Measurements from ENCODE around the gene TMEM254.
"Not testable (repeated sequence)": the region's sequence is repeated elsewhere in the genome, so short reads cannot be mapped to it uniquely, and the experiment has no call there.

TMEM254 gene, protein sequence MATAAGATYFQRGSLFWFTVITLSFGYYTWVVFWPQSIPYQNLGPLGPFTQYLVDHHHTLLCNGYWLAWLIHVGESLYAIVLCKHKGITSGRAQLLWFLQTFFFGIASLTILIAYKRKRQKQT

DNA sequence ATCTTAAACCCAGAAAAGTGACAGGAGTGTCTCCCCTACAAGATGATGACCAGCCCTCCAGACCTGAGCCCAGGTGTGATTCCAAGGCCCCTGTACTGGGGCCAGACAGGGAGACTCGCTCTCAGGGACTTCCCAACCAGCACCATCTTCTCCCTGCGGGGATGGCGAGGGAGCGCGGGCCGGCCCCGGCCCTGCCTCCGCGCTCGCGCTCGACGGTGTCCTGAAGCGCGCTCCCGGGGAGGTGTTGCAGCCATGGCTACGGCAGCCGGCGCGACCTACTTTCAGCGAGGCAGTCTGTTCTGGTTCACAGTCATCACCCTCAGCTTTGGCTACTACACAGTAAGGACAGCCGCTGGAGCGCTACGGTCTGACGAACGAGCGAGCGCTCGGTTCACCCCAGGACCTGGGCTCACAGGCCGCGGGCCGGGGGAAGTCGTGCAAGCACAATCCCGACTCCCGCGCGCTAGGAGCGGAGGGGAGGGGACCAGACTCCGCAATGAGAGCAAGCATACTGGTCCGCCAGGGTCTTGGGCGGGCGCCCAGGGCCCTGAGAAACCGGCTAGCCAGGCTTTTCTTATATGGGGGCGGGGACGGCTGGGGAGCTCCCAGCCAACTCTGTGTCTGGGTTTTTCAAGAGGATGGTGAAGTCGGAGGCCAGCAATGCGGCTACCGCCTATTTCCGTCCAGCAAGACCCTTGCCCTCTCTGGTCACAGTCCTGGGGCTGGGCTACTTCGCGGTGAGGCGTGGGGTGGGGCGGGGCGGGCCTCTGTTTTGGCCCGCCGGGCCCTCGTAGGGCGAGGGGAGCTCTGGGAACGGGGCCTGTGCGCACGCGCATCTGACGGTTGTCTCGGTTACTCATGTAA, at the start of gene TMEM254:
Gene TMEM254, plus strand, starts transcription at position 218 of the 864 bp plus-strand sequence. Its CDS starts 35 bp downstream, at position 253.
- peak; percentile 34 for DNase-seq

DNA sequence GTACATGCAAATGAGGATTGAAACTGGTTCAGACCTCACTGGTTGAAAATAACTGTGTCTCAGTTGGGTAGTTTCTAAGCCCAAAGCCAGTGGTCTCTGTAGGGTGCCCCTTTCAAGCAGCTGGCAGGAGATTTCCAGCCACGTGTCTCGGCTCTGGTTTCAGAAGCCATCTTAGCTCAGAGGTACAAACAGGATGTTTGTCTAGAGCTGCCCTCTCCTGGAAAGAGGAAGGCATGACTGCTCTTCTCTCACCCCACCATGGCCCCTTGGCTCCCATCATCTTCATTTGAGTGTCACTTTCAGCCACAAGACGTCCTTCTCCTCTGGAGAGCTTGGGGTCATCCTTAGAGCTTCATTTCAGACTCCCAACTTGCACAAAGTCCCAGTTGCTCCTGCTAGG, 49.3 kb upstream of the TMEM254 start:
- DNase-seq: not testable (repeated sequence)

DNA sequence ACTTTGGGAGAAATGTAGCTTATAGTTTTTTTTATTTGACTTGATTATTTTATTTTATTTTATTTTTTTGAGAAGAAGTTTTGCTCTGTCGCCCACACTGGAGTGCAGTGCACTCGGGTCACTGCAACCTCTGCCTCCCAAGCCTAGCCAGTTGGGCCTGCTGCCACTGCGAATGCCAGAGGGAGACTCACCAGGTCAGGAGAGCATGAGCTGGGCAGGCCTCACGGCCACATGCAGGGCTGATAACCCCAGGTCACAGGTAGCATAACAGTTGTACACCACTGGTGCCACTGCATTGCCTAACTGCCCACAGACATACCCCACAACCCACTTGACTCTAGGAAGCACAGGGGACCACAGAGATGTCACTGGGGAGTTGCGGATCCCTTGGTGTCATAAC, 48.6 kb upstream of the TMEM254 start:
- DNase-seq: not testable (repeated sequence)

DNA sequence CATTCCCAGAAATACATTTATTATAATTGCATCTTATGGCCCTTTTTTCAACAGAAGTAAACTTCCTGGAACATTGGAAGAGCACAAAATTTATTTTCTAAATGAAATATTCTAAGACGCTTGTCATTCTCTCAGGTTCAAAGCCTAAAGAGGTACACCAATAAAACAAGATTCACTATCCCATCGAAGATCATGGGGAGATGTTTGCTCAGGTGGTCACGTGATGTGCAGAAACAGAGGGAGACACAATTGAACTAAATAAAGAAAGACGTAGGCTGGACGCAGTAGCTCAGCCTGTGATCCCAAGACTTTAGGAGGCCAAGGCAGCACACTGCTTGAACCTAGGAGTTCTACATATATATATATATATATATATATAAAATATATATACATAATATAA, 46.0 kb upstream of the TMEM254 start:
- DNase-seq: no peak

DNA sequence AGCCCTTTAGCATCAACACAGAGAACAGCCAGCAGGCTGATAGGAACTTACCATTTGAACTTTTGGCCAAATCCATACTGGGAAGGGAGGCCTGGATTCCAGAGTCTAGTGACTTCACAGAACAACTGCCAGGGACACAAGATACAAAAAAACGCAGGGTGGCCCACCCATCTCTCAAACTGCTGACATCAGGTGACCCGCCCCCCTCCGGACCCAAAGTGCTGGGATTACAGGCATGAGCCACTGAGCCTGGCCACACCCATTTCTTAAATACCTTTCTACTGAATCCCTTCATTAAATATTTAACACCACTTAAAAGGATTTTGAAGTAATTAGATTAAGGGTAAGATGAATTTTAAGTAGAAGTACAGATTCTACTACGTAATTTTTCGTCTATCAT, 43.7 kb upstream of the TMEM254 start:
- DNase-seq: not testable (repeated sequence)

DNA sequence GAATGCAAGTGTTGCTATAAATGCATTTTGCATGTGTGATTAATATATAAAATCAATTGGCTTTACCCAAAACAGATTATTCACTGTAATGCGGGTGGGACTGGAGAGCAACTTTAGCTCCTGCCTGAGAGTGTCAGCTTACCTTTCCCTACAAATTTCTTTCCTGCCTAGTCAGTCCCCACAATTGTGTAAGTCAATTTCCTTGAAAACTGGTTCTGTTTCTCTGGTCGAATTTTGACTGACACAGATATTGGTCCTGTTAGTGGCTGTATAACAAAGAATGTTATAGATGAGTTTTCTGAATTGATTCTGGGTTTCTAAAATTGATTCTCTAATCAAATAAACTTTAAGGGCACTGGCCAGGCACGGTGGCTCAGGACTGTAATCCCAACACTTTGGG, 43.0 kb upstream of the TMEM254 start:
- DNase-seq: not testable (repeated sequence)

DNA sequence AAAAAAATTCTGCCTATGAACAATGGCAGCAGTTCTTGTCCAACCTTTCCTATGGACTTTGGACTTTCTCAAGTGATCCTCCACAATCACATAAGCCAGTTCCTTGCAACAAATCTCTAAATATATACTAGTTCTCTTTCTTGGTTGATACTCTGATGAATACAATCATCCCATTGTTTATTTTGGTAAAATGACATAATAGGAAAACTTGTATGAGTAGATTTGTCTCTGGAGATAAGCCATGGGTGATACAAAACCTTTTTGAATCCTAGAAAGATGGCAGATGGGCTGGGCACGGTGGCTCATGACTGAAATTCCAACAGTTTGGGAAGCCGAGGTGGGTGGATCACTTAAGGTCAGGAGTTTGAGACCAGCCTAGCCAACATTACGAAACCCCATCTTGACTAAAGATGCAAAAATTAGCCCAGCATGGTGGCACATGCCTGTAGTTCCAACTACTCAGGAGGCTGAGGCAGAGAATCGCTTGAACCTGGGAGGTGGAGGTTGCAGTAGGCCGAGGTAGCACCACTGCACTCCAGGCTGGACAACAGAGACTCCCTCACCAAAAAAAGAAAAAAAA, 41.5 kb upstream of the TMEM254 start:
- not testable (repeated sequence) for DNase-seq

DNA sequence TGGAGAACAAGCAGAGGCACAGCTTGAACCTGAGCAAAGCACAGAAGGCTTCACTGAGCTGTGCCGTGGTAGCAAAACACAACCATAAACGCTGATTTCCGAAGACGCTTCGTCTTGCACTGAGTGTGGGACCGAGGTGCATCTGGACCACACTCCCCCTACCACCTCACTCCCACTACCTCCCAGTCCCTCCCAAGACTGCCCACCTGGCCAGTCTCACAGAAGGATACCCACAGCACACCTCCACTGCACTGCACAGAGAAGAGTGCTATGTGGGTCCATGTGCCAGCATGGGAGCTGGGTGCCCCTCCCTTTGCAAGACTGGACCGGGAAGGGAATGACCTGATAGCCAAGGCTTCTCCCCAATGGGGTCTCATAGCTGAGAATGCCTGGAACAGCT, 40.2 kb upstream of the TMEM254 start:
- DNase-seq: not testable (repeated sequence)

DNA sequence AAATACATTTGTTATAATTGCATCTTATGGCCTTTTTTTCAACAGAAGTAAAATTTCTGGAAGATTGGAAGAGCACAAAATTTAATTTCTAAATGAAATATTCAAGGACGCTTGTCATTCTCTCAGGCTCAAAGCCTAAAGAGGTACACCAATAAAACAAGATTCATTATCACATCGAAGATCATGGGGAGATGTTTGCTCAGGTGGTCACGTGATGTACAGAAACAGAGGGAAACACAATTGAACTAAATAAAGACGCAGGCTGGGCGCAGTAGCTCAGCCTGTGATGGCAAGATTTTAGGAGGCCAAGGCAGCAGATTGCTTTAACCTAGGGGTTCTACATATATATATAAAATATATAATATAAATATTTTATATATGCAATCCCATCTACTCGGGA, 37.3 kb upstream of the TMEM254 start:
- DNase-seq: no peak

DNA sequence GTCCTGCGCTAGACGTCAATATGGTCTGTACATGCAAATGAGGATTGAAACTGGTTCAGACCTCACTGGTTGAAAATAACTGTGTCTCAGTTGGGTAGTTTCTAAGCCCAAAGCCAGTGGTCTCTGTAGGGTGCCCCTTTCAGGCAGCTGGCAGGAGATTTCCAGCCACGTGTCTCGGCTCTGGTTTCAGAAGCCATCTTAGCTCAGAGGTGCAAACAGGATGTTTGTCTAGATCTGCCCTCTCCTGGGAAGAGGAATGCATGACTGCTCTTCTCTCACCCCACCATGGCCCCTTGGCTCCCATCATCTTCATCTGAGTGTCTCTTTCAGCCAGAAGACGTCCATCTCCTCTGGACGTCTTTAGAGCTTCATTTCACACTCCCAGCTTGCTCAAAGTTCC, 33.5 kb upstream of the TMEM254 start:
- DNase-seq: not testable (repeated sequence)

DNA sequence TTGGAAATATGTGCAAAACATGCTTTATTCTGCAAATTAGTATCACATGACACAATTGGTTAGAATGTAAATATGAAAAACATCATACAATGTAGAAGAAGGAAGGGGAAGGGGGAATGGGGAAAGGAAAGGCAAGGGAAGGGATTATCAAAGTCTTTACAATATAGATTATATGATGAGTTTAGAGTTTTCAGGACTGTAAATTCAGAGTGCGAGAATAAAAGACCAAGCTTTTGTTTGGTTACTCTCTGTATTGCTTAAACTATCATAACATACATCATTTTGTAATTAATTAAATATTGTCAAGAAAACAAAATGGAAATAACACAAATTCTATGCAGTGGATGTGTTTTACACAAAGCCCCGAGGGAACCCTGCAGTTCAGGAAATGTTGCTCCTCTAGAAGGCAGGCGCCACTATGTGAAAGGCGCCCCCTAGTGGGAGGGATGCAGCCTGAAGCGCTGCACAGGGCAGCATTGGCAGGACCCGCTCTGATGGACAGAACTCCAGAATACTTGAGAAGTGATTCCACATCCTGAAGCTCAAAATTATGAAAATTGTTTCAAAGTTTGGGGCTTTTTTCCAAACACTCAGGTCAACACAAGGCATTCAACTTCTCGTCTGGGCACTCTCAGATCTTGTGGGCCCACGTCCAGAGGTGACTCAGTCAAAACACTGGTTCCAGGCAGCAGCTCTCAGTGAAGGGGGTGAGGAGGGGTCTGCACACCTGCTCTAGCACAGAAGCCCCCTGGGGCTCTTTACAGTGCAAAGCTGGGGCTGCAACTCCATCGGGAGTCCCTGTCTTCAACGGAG, 31.6 kb upstream of the TMEM254 start:
- DNase-seq: no peak

DNA sequence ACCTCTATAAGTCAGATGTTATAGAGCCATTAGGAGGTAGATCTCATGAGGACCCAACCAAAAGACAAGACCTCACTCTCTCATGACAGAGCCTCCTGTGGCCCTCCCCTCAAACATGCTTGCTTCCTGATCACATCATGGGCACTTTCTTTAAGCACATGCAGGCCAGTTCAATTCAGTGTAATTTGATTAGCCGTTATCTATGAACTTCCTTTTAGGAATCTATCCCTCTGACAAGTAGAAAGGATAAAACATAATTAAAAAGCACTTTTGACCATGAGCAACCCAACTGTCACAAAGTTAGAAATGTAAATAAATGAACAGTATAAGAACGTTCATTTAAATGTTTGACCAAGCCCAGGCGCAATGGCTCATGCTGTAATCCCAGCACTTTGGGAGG, 27.7 kb upstream of the TMEM254 start:
- no peak for DNase-seq

DNA sequence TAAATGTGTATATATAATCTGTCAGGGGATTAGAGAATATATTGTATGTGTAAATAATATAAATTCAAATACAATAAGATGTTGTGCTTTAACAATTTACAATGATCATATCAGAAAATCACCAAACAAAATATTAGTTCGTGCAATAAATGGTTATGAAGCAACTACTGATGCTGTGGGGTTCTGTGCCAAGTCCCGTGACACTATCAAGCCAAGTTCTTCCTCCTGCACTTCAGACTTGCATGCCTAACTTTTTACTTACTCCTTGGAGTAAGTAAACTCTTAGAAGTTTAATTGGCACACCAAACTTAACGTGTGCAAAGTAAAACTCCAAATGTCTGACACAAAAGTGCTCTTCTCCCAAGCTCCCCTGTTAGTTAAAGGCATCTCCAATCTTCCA, 26.5 kb upstream of the TMEM254 start:
- DNase-seq: no peak

DNA sequence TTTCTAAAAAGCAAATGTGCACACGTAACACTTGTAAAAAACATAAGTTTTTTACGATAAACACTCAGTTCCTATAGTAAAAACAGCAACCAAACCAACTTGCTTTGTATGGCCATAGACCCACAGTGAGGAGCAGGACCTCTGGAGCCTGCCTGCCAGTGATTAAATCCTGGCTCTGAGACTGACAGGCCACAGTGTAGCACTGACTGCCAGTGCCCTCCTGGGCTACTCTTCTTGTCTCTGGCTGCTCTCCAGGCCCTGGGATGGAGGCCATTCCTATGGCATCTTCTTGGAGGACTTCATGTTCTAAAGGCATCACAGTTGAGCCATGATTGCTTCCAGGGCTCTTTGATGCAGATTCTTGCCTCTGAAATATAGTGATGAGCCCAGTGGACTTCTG, 22.7 kb upstream of the TMEM254 start:
- DNase-seq: no peak

DNA sequence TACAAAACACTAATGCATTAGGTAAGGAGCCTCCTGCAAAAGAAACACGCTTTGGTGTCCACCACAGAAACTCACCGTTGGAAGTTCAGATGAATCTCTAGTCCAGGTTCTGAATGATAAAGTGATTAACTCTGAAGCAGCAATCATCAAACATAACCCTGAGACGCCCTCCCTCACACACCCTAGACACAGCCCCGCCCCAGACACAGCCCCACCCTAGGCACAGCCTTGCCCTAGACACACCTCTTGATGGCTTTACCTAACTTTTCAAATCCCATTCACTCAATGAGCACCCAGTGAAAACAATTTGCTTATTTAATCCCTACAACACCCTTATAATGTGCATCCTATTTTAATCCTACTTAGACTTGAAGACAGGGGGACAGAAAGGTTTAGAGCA, 21.3 kb upstream of the TMEM254 start:
- DNase-seq: no peak

DNA sequence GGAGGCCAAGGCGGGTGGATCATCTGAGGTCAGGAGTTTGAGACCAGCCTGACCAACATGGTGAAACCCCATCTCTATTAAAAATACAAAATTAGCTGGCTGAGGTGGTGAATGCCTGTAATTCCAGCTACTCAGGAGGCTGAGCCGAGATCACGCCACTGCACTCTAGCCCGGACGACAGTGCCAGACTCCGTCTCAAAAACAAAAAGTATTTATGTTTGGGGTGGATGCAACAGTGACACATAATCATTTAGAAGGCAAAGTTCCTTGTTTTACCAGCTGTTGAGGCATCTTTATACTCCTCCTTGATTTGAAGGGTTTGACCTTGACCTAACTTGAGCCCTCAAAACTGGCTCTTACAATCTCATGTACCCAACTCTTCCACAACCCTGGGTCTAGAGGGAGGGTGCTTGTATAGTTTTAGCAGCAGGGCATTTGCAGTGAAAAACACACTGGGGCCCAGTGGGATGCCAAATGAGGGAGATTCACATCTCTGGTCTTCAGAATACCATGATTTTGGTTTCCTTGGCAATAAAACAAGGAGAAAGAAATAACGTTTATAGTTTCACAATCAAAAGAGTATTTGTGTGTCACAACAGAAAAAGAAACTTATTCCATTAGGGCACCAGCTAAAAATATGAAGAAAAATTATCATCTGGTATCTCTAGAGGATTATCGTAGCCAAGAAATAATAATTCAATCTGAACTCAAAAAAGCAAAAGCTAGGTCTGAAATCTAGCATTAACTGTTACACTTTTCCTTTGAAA, 14.2 kb upstream of the TMEM254 start:
- no peak for DNase-seq

DNA sequence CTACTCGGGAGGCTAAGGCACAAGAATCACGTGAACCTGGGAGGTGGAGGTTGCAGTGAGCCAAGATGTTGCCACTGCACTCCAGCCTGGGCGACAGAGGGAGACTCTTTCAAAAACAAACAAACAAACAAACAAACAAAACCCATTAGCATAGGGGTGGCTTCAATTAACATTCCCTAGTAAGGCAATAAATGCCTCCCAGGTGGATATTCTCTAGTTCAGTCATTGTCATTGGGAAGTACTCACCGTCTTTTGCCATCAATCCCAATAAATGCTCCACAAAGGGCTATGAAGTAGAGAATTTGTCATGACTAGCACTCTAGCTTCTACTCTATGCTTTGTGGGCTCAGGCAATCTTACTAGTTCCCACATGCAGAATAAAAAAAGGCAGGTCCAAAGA, 11.7 kb upstream of the TMEM254 start:
- no peak for DNase-seq

DNA sequence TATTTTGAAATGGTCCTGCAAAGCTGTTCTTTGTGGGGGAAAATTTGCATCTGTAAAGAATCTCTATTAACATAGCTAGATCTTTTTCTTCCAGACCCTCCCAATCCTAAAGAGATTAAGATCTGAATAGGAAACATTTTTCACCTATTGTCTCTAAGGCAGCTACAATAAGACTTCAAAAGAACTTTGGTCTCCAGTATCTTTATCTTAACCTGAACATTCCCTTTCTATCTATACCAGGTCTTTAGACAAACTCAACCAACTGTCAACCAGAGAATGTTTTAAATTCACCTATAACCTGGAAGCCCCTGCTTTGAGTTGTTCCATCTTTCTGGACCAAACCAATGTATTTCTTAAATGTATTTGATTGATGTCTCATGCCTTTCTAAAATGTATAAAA, 10.6 kb upstream of the TMEM254 start:
- DNase-seq: not testable (repeated sequence)

DNA sequence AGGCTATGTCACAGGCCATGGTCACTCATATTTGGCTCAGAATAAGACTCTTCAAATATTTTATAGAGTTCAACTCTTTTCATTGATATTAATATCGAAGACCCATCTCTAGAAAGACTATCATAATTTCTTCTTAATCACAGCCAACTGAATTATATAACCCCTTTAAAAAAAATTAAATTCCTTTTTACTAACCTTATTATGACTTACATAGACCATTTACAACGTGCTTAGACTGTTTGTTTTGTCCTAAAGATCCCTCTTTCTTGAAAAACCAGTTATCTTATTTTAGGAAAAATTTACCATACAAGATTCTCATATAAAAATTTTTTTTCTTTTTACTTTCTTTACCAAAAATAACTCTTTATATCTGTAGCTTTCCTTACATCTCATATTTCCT, 10.2 kb upstream of the TMEM254 start:
- DNase-seq: no peak

DNA sequence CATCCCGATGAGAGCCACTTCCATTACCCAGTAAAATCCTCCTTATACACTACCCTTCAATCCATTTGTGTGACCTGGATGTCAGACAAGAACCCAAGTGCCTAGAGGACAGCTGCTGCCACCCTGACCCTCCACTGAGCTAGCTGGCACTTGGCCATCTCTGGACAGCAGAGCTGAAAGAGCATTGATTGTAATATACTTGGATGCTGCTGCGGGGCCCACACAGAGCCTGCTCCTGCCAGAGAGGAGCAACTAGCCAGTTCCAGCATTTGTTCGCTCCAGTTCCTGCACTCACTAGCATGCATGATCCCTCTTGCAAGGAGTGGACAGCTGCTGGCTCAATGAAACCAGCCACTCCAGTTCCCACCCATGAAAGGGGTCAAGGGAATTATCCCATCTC, 8.4 kb upstream of the TMEM254 start:
- no peak for DNase-seq

DNA sequence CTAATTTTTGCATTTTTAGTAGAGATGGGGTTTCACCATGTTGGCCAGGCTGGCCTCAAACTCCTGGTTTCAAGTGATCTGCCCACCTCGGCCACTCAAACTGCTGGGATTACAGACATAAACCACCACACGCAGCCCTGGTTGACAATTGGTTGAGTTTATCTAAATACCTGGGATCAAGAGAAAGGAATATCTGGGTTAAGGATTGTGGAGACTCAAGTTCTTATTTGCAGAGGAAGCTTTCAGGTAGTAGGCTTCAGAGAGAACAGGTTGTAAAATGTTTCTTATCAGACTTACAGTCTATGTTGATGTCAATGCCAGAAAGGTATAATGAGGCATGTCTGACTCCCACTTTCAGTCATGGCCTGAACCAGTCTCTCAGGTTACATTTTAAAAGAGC, 5.9 kb upstream of the TMEM254 start:
- DNase-seq: no peak

DNA sequence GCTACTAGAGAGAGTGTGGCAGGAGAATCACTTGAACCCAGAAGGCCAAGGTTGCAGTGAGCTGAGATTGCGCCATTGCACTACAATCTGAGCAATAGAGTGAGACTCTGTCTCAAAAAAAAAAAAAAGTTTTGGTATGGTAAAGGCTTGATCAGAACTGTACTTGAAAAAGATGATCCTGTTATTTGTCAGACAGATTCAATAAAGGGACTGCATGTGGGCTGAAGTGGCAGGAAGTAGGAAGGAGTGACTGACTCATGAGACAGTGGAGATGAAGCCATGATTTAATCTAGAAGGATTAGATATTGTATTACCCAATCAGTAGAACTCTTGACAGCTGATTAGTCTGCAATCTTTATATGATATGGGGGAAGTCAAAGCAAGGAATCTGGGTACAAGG, 2.7 kb upstream of the TMEM254 start:
- no peak for DNase-seq

Data from SIG-M5 (cell line).